Lower leg skin (tissue), 3 donors: Measurements from ENCODE around the gene ZNF543.

Experiments
- CTCF ChIP-seq, 3 donors: fragments of 450-650 bp; IDR thresholded peaks; one replicate each; pipeline ENCODE4 v1.5.1; 2016; ENCODE audit warnings: antibody characterized with exemption in 3 of 3, mild to moderate bottlenecking in 3 of 3, moderate library complexity in 2 of 3
- POLR2A ChIP-seq, 2 donors: fragments of 450-650 bp; IDR thresholded peaks; one replicate each; pipeline ENCODE4 v1.6.1; 2016 to 2017; ENCODE audit warnings: antibody characterized with exemption in 2 of 2, mild to moderate bottlenecking in 1 of 2, moderate library complexity in 1 of 2

GRCh38 chr19:57350877-57351805 is 30.9 kb downstream of the ZNF543 start, which contains the start of gene ZNF304:
- no peak for TF ChIP-seq POLR2A (IDR thresholded peaks at IDR 0.05)
- no peak for TF ChIP-seq CTCF (IDR thresholded peaks at IDR 0.05)
